Thymus (tissue), 11 donors: ENCODE data around the gene U2AF2. TPM values are rescaled to one million over a fixed set of nuclear protein-coding genes. Genes with fewer than 3 reads are reported as not detected.

ENCODE experiments used
- DNase-seq, 9 donors: peaks; one replicate each; pipeline ENCODE4 v3.0.0-alpha.2; 2013; ENCODE audit warnings: low spot score in 9 of 9, low read depth in 6 of 9, missing footprints in 1 of 9
- H3K27ac ChIP-seq, 2 donors: one replicate each; pipeline ENCODE4 v1.5.1; 2013; ENCODE audit warnings: control low read depth in 1 of 2, low read depth in 1 of 2, low read length in 1 of 2, mild to moderate bottlenecking in 1 of 2, moderate library complexity in 1 of 2
- H3K27me3 ChIP-seq, 2 donors: one replicate each; pipeline ENCODE4 v1.5.1; 2013; ENCODE audit warnings: low read length in 1 of 2; ENCODE audit not compliant: control insufficient read depth in 2 of 2, insufficient read depth in 1 of 2
- H3K36me3 ChIP-seq, 2 donors: one replicate each; pipeline ENCODE4 v1.5.1; 2013; ENCODE audit warnings: low read length in 1 of 2, mild to moderate bottlenecking in 1 of 2, moderate library complexity in 1 of 2; ENCODE audit not compliant: control insufficient read depth in 2 of 2, insufficient read depth in 2 of 2
- H3K4me1 ChIP-seq, 2 donors: one replicate each; pipeline ENCODE4 v1.5.1; 2013; ENCODE audit warnings: low read length in 2 of 2; ENCODE audit not compliant: control insufficient read depth in 2 of 2, insufficient read depth in 2 of 2
- H3K4me3 ChIP-seq, 2 donors: one replicate each; pipeline ENCODE4 v1.5.1; 2013; ENCODE audit warnings: low read length in 2 of 2, control low read depth in 1 of 2, mild to moderate bottlenecking in 1 of 2
- H3K9me3 ChIP-seq, 2 donors: one replicate each; pipeline ENCODE4 v1.5.1; 2013; ENCODE audit warnings: low read length in 1 of 2, mild to moderate bottlenecking in 1 of 2; ENCODE audit not compliant: control insufficient read depth in 2 of 2, insufficient read depth in 1 of 2
- WGBS: extraction: QIAGEN DNeasy Blood & Tissue Kit; methylation state at CpG from one replicate; pipeline ENCODE4 v1.1.7; 2013; 5-methylcytosine and 5-hydroxymethylcytosine counted together
- polyA plus RNA-seq: library from polyadenylated mRNA; stranded (reverse); fragments of 200-250 nt; gene quantifications from one replicate; pipeline ENCODE4 v1.2.3, GENCODE V29; 2013
- total RNA-seq: library from RNA; stranded (reverse); fragments of 120-200 nt; gene quantifications from one replicate; pipeline ENCODE4 v1.2.4, GENCODE V29; 2013
- donor health status: healthy.

Gene U2AF2
- total and polyA plus RNA-seq, 2 donors: 123 to 137 TPM

GRCh38 chr19:55640043-55640576 lies 14.7 kb upstream of the U2AF2 start:
- peaks cover 43 to 65% of the 10 kb centered on the region in 2 donors for H3K4me1 ChIP-seq
- 34% methylated on average over 38 of the region's 38 CpGs for WGBS
- peaks cover 6 to 15% of the 10 kb centered on the region in 2 donors for H3K36me3 ChIP-seq
- DNase-seq: peak in 4 of 9 donors; percentile 78 to 87 (median 83)
- peaks cover 0 to 16% of the 10 kb centered on the region in 2 donors for H3K27me3 ChIP-seq
- peak overlapping the region; percentile 35 to 65 for H3K4me3 ChIP-seq
- H3K27ac ChIP-seq: peak overlapping the region; percentile 86 to 91
- peaks cover 0 to 15% of the 10 kb centered on the region in 2 donors for H3K9me3 ChIP-seq

DNA sequence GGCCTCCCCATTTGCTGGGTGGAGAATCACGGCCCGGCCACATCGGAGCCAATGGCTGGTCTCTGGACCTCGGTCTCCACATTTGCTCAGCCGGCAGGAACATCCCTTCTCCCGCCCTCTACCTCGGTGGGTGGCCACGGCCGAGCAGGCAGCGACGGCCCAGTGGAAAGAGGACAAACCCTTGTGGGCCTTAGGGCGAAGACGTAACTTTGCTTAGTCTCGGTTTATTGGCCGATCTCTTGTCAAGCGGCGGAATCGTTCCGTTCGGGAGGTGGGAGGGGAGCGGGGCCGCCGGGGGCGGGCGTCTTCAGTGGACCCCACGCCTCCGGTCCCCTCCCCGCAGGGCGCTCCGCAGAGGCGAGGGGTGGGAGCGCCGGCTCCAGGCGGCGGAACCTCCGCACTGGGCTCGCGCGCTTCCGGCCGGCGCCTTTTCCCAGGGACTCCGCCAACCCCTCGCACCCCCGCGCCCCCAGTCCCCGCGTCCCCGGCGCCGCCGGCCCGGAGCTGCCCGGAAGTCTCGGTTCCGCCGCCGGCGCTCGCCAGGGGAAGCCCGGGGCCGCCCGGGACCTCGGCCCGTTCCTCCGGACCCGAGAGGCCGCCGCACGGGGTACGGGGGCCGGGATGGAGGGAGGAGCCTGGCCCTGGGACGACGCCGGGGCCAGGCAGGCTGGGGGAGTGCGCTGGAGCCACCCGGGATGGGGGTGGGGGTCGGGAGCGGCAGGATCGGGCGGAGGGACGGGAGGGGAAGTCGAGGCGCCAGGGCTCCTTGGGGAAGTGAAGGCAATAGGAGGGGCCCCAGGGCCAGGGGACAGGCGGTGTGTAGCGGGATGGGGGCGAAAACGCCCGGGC lies 14.0 kb upstream of the U2AF2 start, which contains the start of gene ZNF580:
TSS of gene ZNF580 (plus strand) at position 426 of the 849 bp plus-strand sequence. CDS start 1,507 bp downstream, outside the sequence.
- peak within 1 kb of the TSS; percentile 65 to 76 for H3K4me3 ChIP-seq
- H3K9me3 ChIP-seq: peaks cover 0 to 15% of the 10 kb centered on the region in 2 donors
- peaks cover 11 to 21% of the 10 kb centered on the region in 2 donors for H3K36me3 ChIP-seq
- H3K27ac ChIP-seq: peak within 1 kb of the TSS; percentile 86 to 91
- peak in 3 of 9 donors; percentile 49 to 72 (median 60) for DNase-seq
- H3K4me1 ChIP-seq: peaks cover 36 to 58% of the 10 kb centered on the region in 2 donors
- WGBS: 2% methylated on average over 89 of the region's 89 CpGs
- H3K27me3 ChIP-seq: peaks cover 0 to 16% of the 10 kb centered on the region in 2 donors

DNA sequence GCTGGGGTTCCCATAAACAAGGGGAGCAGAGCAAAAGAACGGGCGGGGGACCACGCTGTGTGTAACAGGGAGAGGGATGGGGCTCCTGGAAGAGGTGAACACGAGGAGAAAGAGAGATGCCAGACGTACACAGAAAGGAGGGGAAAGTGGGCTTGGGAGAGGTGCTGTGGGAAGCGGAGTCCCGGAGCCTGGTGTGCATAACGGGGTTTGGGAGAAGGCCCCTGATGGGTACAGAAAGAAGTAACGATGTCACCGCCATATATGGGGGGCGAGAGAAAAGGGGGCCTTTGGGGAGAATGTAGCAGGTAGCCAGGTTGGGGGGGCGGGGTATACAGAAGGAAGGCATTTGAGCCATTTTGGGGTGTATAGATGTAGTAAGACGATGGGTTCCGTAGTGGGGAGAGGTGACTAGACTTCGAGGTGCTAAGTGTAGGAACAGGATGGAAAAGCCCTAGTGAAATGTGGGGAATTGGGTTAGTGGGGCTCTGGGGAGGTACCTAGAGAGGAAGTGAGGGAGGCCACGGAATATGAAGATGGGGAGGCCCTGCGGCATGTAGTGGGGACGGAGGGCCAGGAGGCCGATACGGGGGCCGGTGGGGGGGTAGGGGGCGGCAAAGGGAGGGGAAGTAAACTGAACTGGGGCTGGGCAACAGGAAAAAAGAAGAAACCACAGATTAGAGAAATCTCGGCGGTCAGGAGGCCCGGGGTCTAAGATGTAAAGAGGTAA lies 13.2 kb upstream of the U2AF2 start:
- H3K27me3 ChIP-seq: peaks cover 0 to 16% of the 10 kb centered on the region in 2 donors
- DNase-seq: peak in 1 of 9 donors; percentile 52
- peaks cover 0 to 15% of the 10 kb centered on the region in 2 donors for H3K9me3 ChIP-seq
- WGBS: under 1% methylated on average over 25 of the region's 25 CpGs
- H3K36me3 ChIP-seq: peaks cover 11 to 21% of the 10 kb centered on the region in 2 donors
- H3K27ac ChIP-seq: peak overlapping the region; percentile 81 to 91
- peaks cover 30 to 51% of the 10 kb centered on the region in 2 donors for H3K4me1 ChIP-seq
- H3K4me3 ChIP-seq: peak overlapping the region; percentile 65 to 76

GRCh38 chr19:55642153-55643002 lies 12.5 kb upstream of the U2AF2 start:
- Histone ChIP-seq H3K9me3 (peaks cover 0 to 15% of the 10 kb centered on the region in 2 donors), H3K36me3 (peaks cover 11 to 21% of the 10 kb centered on the region in 2 donors), H3K27me3 (peaks cover 0 to 16% of the 10 kb centered on the region in 2 donors), H3K4me3 (peak overlapping the region; percentile 65 to 76), H3K27ac (peak overlapping the region; percentile 71 to 91), H3K4me1 (peaks cover 29 to 54% of the 10 kb centered on the region in 2 donors)
- DNase-seq: peak in 1 of 9 donors; percentile 36
- 2% methylated on average over 65 of the region's 65 CpGs for WGBS

GRCh38 chr19:55643003-55643886 lies 11.6 kb upstream of the U2AF2 start, which contains the start of gene ZNF581:
ZNF581 (plus strand) TSS chr19:55643649; CDS start chr19:55644572, 923 bp downstream.
- WGBS: 3% methylated on average over 56 of the region's 56 CpGs
- H3K27me3 ChIP-seq: peaks cover 0 to 16% of the 10 kb centered on the region in 2 donors
- peak in 4 of 9 donors; percentile 60 to 85 (median 74) for DNase-seq
- peak within 1 kb of the TSS; percentile 65 to 76 for H3K4me3 ChIP-seq
- peak within 1 kb of the TSS; percentile 77 to 93 for H3K27ac ChIP-seq
- peaks cover 0 to 15% of the 10 kb centered on the region in 2 donors for H3K9me3 ChIP-seq
- H3K4me1 ChIP-seq: peaks cover 27 to 60% of the 10 kb centered on the region in 2 donors
- peaks cover 11 to 12% of the 10 kb centered on the region in 2 donors for H3K36me3 ChIP-seq

DNA sequence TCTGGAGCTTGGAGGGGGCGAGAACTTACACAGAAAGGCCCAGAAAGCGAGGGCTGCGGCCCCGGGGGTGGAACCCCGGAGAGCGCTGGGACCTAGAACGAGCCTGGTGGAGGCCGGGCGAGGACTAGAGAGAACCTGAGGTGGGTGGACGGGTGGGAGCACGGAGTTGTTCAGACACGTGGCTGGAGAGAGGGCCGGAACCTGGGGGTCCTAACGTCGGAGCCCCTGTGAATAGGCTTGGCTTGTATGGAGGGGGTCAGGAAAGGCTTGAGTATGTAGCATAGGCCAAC lies 11.0 kb upstream of the U2AF2 start:
- DNase-seq: no peak
- under 1% methylated on average over 15 of the region's 15 CpGs for WGBS
- H3K4me1 ChIP-seq: peaks cover 31 to 65% of the 10 kb centered on the region in 2 donors
- H3K36me3 ChIP-seq: peaks cover 11 to 12% of the 10 kb centered on the region in 2 donors
- peaks cover 0 to 15% of the 10 kb centered on the region in 2 donors for H3K9me3 ChIP-seq
- H3K27ac ChIP-seq: peak overlapping the region; percentile 2 to 53
- H3K27me3 ChIP-seq: peaks cover 0 to 16% of the 10 kb centered on the region in 2 donors
- peak overlapping the region; percentile 63 to 65 for H3K4me3 ChIP-seq

- Histone ChIP-seq H3K4me1 (peaks cover 33 to 65% of the 10 kb centered on the region in 2 donors), H3K9me3 (peaks cover 0 to 15% of the 10 kb centered on the region in 2 donors), H3K4me3 (peak overlapping the region; percentile 63 to 65), H3K36me3 (peaks cover 11 to 12% of the 10 kb centered on the region in 2 donors), H3K27ac (no peak overlapping the region), H3K27me3 (peaks cover 0 to 16% of the 10 kb centered on the region in 2 donors)
- 73% methylated on average over 12 of the region's 12 CpGs for WGBS
- no peak for DNase-seq
Observed at GRCh38 chr19:55644191-55644833, 10.5 kb upstream of the U2AF2 start.
